ENCODE results near the gene ATXN7L1. TPM values are rescaled to one million over a fixed set of nuclear protein-coding genes. Genes with fewer than 3 reads are reported as not detected.
"Not testable (repeated sequence)": the region's sequence is repeated elsewhere in the genome, so short reads cannot be mapped to it uniquely, and the experiment has no call there.

Gene ATXN7L1
- total and polyA plus RNA-seq, 5 donors from 2014 or later, result 25.8 to 78.9 (median 26.8) TPM

DNA sequence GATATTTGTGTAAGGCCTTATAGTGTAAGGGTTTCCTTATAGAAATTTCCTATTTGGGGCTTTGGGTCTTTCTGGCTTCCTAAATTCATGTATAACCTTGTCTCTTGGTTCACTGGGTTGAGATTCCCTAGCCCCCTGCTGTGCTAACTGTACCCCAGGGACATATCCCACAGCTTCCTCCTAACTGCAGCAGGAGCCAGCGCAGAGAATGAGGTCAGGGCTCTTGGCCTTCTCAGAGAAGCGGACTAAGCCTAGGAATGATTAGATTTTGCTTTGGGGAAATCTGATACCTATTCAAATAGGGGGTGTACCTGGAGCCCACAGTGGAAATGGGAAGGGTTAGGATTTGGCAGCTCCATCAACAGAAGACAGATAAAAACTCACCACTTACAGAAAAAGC lies 157.0 kb downstream of the ATXN7L1 start:
- no peak overlapping the region for H3K4me3 Mint-ChIP-seq
- Histone ChIP-seq H3K27me3 (ENCODE audit: control insufficient read depth, insufficient read depth, low read length) (no peaks in the 10 kb centered on the region), H3K4me1 (ENCODE audit: control insufficient read depth, insufficient read depth, low read length, poor library complexity, severe bottlenecking) (no peaks in the 10 kb centered on the region), H3K36me3 (ENCODE audit: control insufficient read depth, insufficient read depth, low read length) (peaks cover 13% of the 10 kb centered on the region), H3K27ac (ENCODE audit: insufficient read depth, low read length, poor library complexity, severe bottlenecking) (no peak overlapping the region), H3K9me3 (ENCODE audit: control insufficient read depth in 2 of 2, low read length in 2 of 2) (no peaks in the 10 kb centered on the region), H3K4me3 (ENCODE audit: low read depth, low read length) (no peak overlapping the region)
- DNase-seq (no peak), ATAC-seq (ENCODE audit: low read depth in 2 of 2) (no peak)
- no peaks in the 10 kb centered on the region for H3K27me3 Mint-ChIP-seq
- peaks cover 20% of the 10 kb centered on the region for H3K36me3 Mint-ChIP-seq
- H3K4me1 Mint-ChIP-seq, result peaks cover 0 to 11% (median 3%) of the 10 kb centered on the region in 4 donors
- H3K9me3 Mint-ChIP-seq, result peaks cover 0 to 2% (median 0%) of the 10 kb centered on the region in 7 donors
- H3K27ac Mint-ChIP-seq, result peak overlapping the region in 1 of 3 donors; percentile 43

GRCh38 chr7:105718511-105718925 lies 157.9 kb downstream of the ATXN7L1 start:
- Histone ChIP-seq H3K4me1 (ENCODE audit: control insufficient read depth, insufficient read depth, low read length, poor library complexity, severe bottlenecking) (no peaks in the 10 kb centered on the region), H3K27me3 (ENCODE audit: control insufficient read depth, insufficient read depth, low read length) (no peaks in the 10 kb centered on the region), H3K27ac (ENCODE audit: insufficient read depth, low read length, poor library complexity, severe bottlenecking) (no peak overlapping the region), H3K9me3 (ENCODE audit: control insufficient read depth in 2 of 2, low read length in 2 of 2) (peaks cover 2 to 4% of the 10 kb centered on the region in 2 experiments), H3K4me3 (ENCODE audit: low read depth, low read length) (no peak overlapping the region), H3K36me3 (ENCODE audit: control insufficient read depth, insufficient read depth, low read length) (peaks cover 16% of the 10 kb centered on the region)
- DNase-seq (no peak), ATAC-seq (ENCODE audit: low read depth in 2 of 2) (no peak)
- Mint-ChIP-seq H3K4me1 (peaks cover 0 to 11% (median 3%) of the 10 kb centered on the region in 4 donors), H3K36me3 (peaks cover 20% of the 10 kb centered on the region), H3K27me3 (no peaks in the 10 kb centered on the region), H3K9me3 (peaks cover 0 to 4% (median 0%) of the 10 kb centered on the region in 7 donors), H3K27ac (peak overlapping the region in 2 of 3 donors; percentile 47 to 59), H3K4me3 (no peak overlapping the region)

DNA sequence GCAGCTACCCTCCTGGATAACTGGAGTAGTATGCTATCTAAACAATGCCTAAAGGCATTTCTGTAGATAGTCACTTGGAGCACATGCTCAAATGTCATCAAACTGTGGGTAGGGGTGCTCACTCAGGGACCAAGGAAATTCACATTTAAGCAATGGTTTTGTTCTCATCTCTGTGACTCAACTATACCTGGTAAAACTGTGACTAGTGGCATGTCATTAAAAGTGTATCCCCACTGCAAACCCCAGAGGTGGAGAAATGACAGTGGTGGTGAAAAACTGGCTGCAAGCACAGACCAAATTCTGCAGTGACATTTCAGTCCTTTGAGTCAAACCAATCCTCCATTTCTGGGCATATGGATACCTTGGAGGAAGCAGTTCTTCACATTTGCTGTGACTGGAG lies 160.9 kb downstream of the ATXN7L1 start:
- ATAC-seq (ENCODE audit: low read depth in 2 of 2), result no peak

DNA sequence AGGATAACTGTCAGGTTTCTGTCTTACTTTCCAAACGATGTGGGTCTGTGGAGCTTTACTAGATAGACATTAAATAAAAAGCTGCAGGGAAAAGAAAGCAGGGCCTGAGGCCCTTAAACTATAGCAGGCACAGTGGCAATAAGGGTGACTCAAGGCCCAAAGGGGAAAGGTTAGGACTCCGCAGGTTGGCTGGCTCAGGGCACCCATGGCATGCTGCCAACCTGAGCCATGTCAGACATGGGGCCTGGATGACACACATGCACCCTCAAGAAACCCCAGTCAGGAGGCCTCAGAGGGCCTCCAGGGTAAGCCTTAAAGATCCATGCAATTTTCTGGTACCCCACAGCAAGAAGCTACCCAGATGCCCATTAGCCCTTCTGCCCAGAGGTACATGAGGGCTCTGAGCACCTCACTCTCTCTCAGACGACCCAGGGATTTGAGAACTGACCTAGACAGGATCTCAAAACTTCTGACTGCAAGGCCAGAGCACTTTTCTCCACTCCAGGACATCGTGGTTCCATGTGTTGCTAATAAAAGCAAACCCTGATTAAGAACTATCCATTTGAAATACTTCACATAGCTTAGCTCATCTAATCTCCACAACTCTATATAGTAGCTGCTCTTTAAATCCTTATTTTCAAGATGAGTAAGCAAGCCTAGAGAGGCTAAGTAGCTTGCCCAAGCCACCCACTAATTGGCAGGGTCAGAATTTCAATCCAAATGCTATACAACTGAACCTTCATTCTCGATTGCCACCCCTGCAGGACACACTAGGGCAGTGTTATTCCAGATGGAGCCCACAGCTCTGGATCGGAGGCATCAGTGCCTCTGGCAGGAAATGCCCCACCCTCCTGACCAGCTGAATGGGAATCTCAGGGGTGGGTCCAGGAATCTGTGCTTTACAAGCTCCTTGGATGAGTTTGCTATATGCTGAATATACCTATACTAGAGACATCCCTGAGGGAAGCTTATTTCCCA lies 162.6 kb downstream of the ATXN7L1 start:
- Histone ChIP-seq H3K9me3 (ENCODE audit: control insufficient read depth in 2 of 2, low read length in 2 of 2) (peaks cover 18 to 34% of the 10 kb centered on the region in 2 experiments), H3K27me3 (ENCODE audit: control insufficient read depth, insufficient read depth, low read length) (no peaks in the 10 kb centered on the region), H3K27ac (ENCODE audit: insufficient read depth, low read length, poor library complexity, severe bottlenecking) (no peak overlapping the region), H3K4me1 (ENCODE audit: control insufficient read depth, insufficient read depth, low read length, poor library complexity, severe bottlenecking) (no peaks in the 10 kb centered on the region), H3K4me3 (ENCODE audit: low read depth, low read length) (no peak overlapping the region), H3K36me3 (ENCODE audit: control insufficient read depth, insufficient read depth, low read length) (peaks cover 33% of the 10 kb centered on the region)
- Mint-ChIP-seq H3K27ac (no peak overlapping the region), H3K4me3 (no peak overlapping the region), H3K4me1 (peaks cover 0 to 9% (median 9%) of the 10 kb centered on the region in 4 donors), H3K9me3 (peaks cover 0 to 34% (median 11%) of the 10 kb centered on the region in 7 donors), H3K36me3 (peaks cover 42% of the 10 kb centered on the region), H3K27me3 (no peaks in the 10 kb centered on the region)
- no peak for DNase-seq
- no peak for ATAC-seq (ENCODE audit: low read depth in 2 of 2)

More for the DNA sequence above, 160.9 kb downstream of the ATXN7L1 start:
- H3K4me3 Mint-ChIP-seq, result peak overlapping the region in 1 of 4 donors; percentile 61
- Histone ChIP-seq H3K36me3 (ENCODE audit: control insufficient read depth, insufficient read depth, low read length) (peaks cover 33% of the 10 kb centered on the region), H3K9me3 (ENCODE audit: control insufficient read depth in 2 of 2, low read length in 2 of 2) (peaks cover 18 to 34% of the 10 kb centered on the region in 2 experiments), H3K4me1 (ENCODE audit: control insufficient read depth, insufficient read depth, low read length, poor library complexity, severe bottlenecking) (no peaks in the 10 kb centered on the region), H3K27me3 (ENCODE audit: control insufficient read depth, insufficient read depth, low read length) (no peaks in the 10 kb centered on the region), H3K27ac (ENCODE audit: insufficient read depth, low read length, poor library complexity, severe bottlenecking) (no peak overlapping the region), H3K4me3 (ENCODE audit: low read depth, low read length) (no peak overlapping the region)
- no peak for DNase-seq
- H3K4me1 Mint-ChIP-seq, result peaks cover 0 to 11% (median 3%) of the 10 kb centered on the region in 4 donors
- H3K27ac Mint-ChIP-seq, result peak overlapping the region in 1 of 3 donors; percentile 29
- peaks cover 40% of the 10 kb centered on the region for H3K36me3 Mint-ChIP-seq
- H3K9me3 Mint-ChIP-seq, result peaks cover 0 to 30% (median 9%) of the 10 kb centered on the region in 7 donors
- H3K27me3 Mint-ChIP-seq, result no peaks in the 10 kb centered on the region

- DNase-seq, result no peak
- no peaks in the 10 kb centered on the region for H3K27me3 ChIP-seq (ENCODE audit: control insufficient read depth, insufficient read depth, low read length)
- no peak for ATAC-seq (ENCODE audit: low read depth in 2 of 2)
- Mint-ChIP-seq H3K27ac (no peak overlapping the region), H3K27me3 (no peaks in the 10 kb centered on the region), H3K9me3 (peaks cover 0 to 34% (median 11%) of the 10 kb centered on the region in 7 donors), H3K36me3 (peaks cover 34% of the 10 kb centered on the region), H3K4me3 (no peak overlapping the region), H3K4me1 (peaks cover 9 to 18% (median 13%) of the 10 kb centered on the region in 4 donors)
- no peak overlapping the region for H3K4me3 ChIP-seq (ENCODE audit: low read depth, low read length)
- peaks cover 28% of the 10 kb centered on the region for H3K36me3 ChIP-seq (ENCODE audit: control insufficient read depth, insufficient read depth, low read length)
- H3K9me3 ChIP-seq (ENCODE audit: control insufficient read depth in 2 of 2, low read length in 2 of 2), result peaks cover 18 to 34% of the 10 kb centered on the region in 2 experiments
- H3K27ac ChIP-seq (ENCODE audit: insufficient read depth, low read length, poor library complexity, severe bottlenecking), result no peak overlapping the region
- H3K4me1 ChIP-seq (ENCODE audit: control insufficient read depth, insufficient read depth, low read length, poor library complexity, severe bottlenecking), result peaks cover 8% of the 10 kb centered on the region
These were observed 163.5 kb downstream of the ATXN7L1 start for GRCh38 chr7:105712877-105713276.

DNA sequence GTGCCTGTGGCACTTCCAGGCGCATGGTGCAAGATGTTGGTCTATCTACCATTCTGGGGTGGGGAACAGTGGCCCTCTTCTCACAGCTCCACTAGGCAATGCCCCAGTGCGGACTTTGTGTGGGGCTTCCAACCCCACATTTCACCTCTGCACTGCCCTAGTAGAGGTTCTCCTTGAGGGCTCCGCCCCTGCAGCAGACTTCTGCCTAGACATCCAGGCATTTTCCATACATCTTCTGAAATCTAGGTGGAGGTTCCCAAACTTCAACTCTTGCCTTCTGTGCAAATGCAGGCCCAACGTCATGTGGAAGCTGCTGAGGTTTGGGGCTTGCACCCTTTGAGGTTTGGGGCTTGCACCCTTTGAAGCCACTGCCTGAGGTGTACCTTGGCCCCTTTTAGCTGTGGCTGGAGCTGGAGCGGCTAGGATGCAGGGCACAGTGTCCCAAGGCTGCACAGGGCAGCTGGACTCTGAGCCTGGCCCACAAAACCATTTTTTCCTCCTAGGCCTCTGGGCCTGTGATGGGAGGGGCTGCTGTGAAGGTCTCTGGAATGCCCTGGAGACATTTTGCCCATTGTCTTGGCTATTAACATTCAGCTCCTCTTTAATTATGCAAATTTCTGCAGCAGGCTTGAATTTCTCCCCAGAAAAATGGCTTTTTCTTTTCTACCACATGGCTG lies 164.5 kb downstream of the ATXN7L1 start:
- no peak for ATAC-seq (ENCODE audit: low read depth in 2 of 2)
- peaks cover 18 to 34% of the 10 kb centered on the region in 2 experiments for H3K9me3 ChIP-seq (ENCODE audit: control insufficient read depth in 2 of 2, low read length in 2 of 2)
- Mint-ChIP-seq H3K4me3 (no peak overlapping the region), H3K27ac (peak overlapping the region in 1 of 3 donors; percentile 38), H3K9me3 (peaks cover 0 to 34% (median 11%) of the 10 kb centered on the region in 7 donors), H3K27me3 (no peaks in the 10 kb centered on the region), H3K36me3 (peaks cover 37% of the 10 kb centered on the region), H3K4me1 (peaks cover 18 to 28% (median 23%) of the 10 kb centered on the region in 4 donors)
- no peak overlapping the region for H3K4me3 ChIP-seq (ENCODE audit: low read depth, low read length)
- peaks cover 34% of the 10 kb centered on the region for H3K36me3 ChIP-seq (ENCODE audit: control insufficient read depth, insufficient read depth, low read length)
- no peak overlapping the region for H3K27ac ChIP-seq (ENCODE audit: insufficient read depth, low read length, poor library complexity, severe bottlenecking)
- no peaks in the 10 kb centered on the region for H3K27me3 ChIP-seq (ENCODE audit: control insufficient read depth, insufficient read depth, low read length)
- DNase-seq, result no peak
- peaks cover 18% of the 10 kb centered on the region for H3K4me1 ChIP-seq (ENCODE audit: control insufficient read depth, insufficient read depth, low read length, poor library complexity, severe bottlenecking)

GRCh38 chr7:105710720-105711119 lies 165.7 kb downstream of the ATXN7L1 start:
- H3K4me3 Mint-ChIP-seq; H3K27ac ChIP-seq (ENCODE audit: insufficient read depth, low read length, poor library complexity, severe bottlenecking); ATAC-seq (ENCODE audit: low read depth in 2 of 2); H3K27ac Mint-ChIP-seq; DNase-seq; H3K4me3 ChIP-seq (ENCODE audit: low read depth, low read length); H3K27me3 ChIP-seq (ENCODE audit: control insufficient read depth, insufficient read depth, low read length); H3K27me3 Mint-ChIP-seq: not testable (repeated sequence)
- Mint-ChIP-seq H3K36me3 (peaks cover 38% of the 10 kb centered on the region), H3K9me3 (peaks cover 0 to 34% (median 11%) of the 10 kb centered on the region in 7 donors), H3K4me1 (peaks cover 18 to 35% (median 25%) of the 10 kb centered on the region in 4 donors)
- H3K36me3 ChIP-seq (ENCODE audit: control insufficient read depth, insufficient read depth, low read length), result peaks cover 34% of the 10 kb centered on the region
- peaks cover 19% of the 10 kb centered on the region for H3K4me1 ChIP-seq (ENCODE audit: control insufficient read depth, insufficient read depth, low read length, poor library complexity, severe bottlenecking)
- H3K9me3 ChIP-seq (ENCODE audit: control insufficient read depth in 2 of 2, low read length in 2 of 2), result peaks cover 18 to 34% of the 10 kb centered on the region in 2 experiments

Data from CD4-positive, CD25-positive, alpha-beta regulatory T cell (primary cell).